Measurements from ENCODE around the gene PRICKLE2. TPM values are rescaled to one million over a fixed set of nuclear protein-coding genes. Genes with fewer than 3 reads are reported as not detected.

PRICKLE2 gene
- total RNA-seq, 1 experiment from 2014 or later = 1.9 TPM

DNA sequence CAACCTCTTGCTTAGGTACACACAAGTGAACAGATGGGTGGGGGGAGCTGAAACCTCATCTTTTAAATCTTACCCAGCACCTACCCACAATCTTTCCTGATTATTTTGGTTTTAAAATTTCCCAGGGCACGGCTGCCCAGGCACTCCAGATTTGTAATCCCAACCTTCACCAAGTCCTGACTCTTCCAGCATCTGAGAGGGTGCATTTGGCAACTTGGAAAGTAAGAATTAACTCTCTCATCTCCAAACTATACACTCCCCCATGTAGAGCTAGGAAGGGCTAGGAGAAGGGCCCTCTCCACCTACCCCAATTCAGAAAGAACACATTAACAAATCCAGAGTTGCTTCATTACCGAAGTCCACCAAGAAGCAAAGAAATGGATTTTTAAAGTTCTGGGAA, 41.7 kb upstream of the PRICKLE2 start:
- Mint-ChIP-seq H3K27ac (ENCODE audit: unreplicated experiment) (no peak overlapping the region), H3K27me3 (ENCODE audit: unreplicated experiment) (peaks cover 27% of the 10 kb centered on the region), H3K9me3 (ENCODE audit: low read depth, unreplicated experiment) (peaks cover 4% of the 10 kb centered on the region), H3K4me1 (ENCODE audit: low read depth, unreplicated experiment) (no peaks in the 10 kb centered on the region), H3K36me3 (ENCODE audit: insufficient read depth, unreplicated experiment) (no peaks in the 10 kb centered on the region), H3K4me3 (ENCODE audit: low read depth, unreplicated experiment) (no peak overlapping the region)
- CTCF ChIA-PET = interaction anchor here (2.4 kb wide), 1 partner anchor 128 kb away, joined by 6 read pairs; no protein-coding TSS in a partner anchor
- no TSS peak for BruUV-seq (replicated peaks)
- TF ChIP-seq CTCF (IDR thresholded peaks at IDR 0.05; ENCODE audit: unreplicated experiment) = no peak
- intact Hi-C loops (cut with micrococcal nuclease; ENCODE audit: unreplicated experiment) = no loop called here
- no peak for DNase-seq

DNA sequence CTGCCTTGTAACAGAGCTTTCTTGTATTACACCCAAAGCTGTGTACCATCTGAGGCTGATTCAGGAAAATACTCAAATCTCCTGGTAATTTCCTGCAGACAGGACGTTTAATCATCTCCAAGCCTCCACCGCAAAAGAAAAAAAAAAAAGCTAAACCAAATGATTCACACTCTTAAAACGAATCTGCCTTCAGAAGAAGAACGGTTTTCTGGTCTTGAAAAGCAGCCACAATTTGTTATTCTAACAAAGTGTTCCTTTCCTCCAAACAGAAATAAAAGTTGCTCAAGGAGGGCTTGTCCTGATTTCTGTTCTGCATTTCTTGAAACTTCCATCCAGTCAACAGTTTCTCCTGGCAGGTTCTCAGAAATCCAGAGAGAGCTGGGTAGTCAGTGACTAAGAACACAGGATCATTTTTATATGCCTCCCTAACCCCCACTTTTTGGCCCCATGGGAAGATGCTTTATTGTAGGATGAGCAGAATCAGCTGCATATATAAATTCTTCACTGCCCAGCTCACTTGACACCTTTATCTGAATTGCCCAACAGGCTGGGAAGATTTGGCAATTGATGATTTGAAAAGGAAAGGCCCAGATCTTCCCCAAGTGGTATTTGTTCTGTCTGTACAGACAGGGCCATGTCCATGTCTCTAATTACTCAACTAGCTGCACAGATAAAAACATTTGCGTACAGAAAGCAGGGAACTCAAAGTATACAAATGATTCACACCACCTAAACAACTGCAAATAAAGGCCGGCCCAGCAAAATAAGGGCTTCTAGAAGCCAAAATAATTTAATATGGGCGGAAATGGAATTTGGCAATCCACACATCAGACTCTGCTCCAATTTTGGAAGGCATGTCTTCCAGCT, 41.0 kb upstream of the PRICKLE2 start:
- Mint-ChIP-seq H3K27ac (ENCODE audit: unreplicated experiment) (no peak overlapping the region), H3K27me3 (ENCODE audit: unreplicated experiment) (peaks cover 27% of the 10 kb centered on the region), H3K4me3 (ENCODE audit: low read depth, unreplicated experiment) (no peak overlapping the region), H3K4me1 (ENCODE audit: low read depth, unreplicated experiment) (no peaks in the 10 kb centered on the region), H3K9me3 (ENCODE audit: low read depth, unreplicated experiment) (peaks cover 4% of the 10 kb centered on the region), H3K36me3 (ENCODE audit: insufficient read depth, unreplicated experiment) (no peaks in the 10 kb centered on the region)
- no peak for DNase-seq
- CTCF ChIA-PET = interaction anchor here (2.4 kb wide), 1 partner anchor 129 kb away, joined by 6 read pairs; no protein-coding TSS in a partner anchor
- no TSS peak for BruUV-seq (replicated peaks)
- intact Hi-C loops (cut with micrococcal nuclease; ENCODE audit: unreplicated experiment) = no loop called here
- TF ChIP-seq CTCF (IDR thresholded peaks at IDR 0.05; ENCODE audit: unreplicated experiment) = no peak

- Mint-ChIP-seq H3K4me1 (ENCODE audit: low read depth, unreplicated experiment) (no peaks in the 10 kb centered on the region), H3K27me3 (ENCODE audit: unreplicated experiment) (peaks cover 21% of the 10 kb centered on the region), H3K9me3 (ENCODE audit: low read depth, unreplicated experiment) (peaks cover 4% of the 10 kb centered on the region), H3K4me3 (ENCODE audit: low read depth, unreplicated experiment) (no peak overlapping the region), H3K27ac (ENCODE audit: unreplicated experiment) (no peak overlapping the region), H3K36me3 (ENCODE audit: insufficient read depth, unreplicated experiment) (no peaks in the 10 kb centered on the region)
- no peak for DNase-seq
- intact Hi-C loops (cut with micrococcal nuclease; ENCODE audit: unreplicated experiment) = no loop called here
- no TSS peak for BruUV-seq (replicated peaks)
- CTCF ChIA-PET = interaction anchor here (2.4 kb wide), 1 partner anchor 129 kb away, joined by 6 read pairs; no protein-coding TSS in a partner anchor
- no peak for TF ChIP-seq CTCF (IDR thresholded peaks at IDR 0.05; ENCODE audit: unreplicated experiment)
Measured at GRCh38 chr3:64265646-64266045, 40.4 kb upstream of the PRICKLE2 start.

DNA sequence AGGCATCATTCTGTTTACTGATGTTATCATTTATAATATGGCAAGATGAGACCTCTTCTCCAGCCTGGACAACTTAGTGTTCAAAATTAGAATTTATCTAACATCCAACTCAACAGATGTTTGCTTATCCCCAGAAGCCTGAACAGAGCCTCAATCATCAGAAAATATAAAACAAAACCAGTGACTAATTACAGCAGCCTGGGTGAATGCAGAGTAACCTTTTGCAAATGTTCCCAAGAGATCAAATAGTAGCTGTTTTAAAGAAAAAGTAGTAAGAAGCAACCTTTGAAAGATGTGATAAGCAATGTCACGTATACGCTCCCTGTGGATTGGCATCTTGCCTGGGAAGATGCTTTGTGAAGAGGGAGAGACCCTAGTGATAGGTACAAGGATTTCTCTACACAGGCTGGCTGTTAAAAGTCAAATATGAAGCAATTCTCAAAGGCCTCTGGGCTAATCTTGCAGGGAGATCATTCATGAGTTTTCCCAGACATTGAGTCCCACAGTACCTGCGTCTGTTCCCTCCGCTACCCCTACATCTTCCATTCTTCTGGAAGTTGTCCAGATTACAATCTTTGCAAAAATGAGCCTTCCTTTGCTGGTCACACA, 39.3 kb upstream of the PRICKLE2 start:
- Mint-ChIP-seq H3K27ac (ENCODE audit: unreplicated experiment) (no peak overlapping the region), H3K4me1 (ENCODE audit: low read depth, unreplicated experiment) (no peaks in the 10 kb centered on the region), H3K27me3 (ENCODE audit: unreplicated experiment) (peaks cover 18% of the 10 kb centered on the region), H3K36me3 (ENCODE audit: insufficient read depth, unreplicated experiment) (no peaks in the 10 kb centered on the region), H3K4me3 (ENCODE audit: low read depth, unreplicated experiment) (no peak overlapping the region), H3K9me3 (ENCODE audit: low read depth, unreplicated experiment) (peaks cover 4% of the 10 kb centered on the region)
- no TSS peak for BruUV-seq (replicated peaks)
- TF ChIP-seq CTCF (IDR thresholded peaks at IDR 0.05; ENCODE audit: unreplicated experiment) = no peak
- no peak for DNase-seq
- CTCF ChIA-PET = no interaction called here
- intact Hi-C loops (cut with micrococcal nuclease; ENCODE audit: unreplicated experiment) = no loop called here

All from Calu3 (cell line).